H9 (cell line): ENCODE data around the gene PTPRR. TPM values are rescaled to one million over a fixed set of nuclear protein-coding genes. Genes with fewer than 3 reads are reported as not detected.

Source experiments
- DNase-seq: peaks from one replicate; pipeline ENCODE4 v3.0.0-alpha.2; 2017
- H2AFZ ChIP-seq: one replicate; pipeline ENCODE4 v1.6.1; 2013; ENCODE audit warnings: mild to moderate bottlenecking, low read length, control low read depth, moderate library complexity
- H2AK5ac ChIP-seq: 2 replicates; pipeline ENCODE4 v1.6.1; 2013; ENCODE audit warnings: low read length, control low read depth, mixed read lengths; ENCODE audit not compliant: insufficient read length
- H2BK120ac ChIP-seq: one replicate; pipeline ENCODE4 v1.6.1; 2013; ENCODE audit warnings: low read depth, mild to moderate bottlenecking, low read length, control low read depth, inconsistent platforms; ENCODE audit not compliant: poor library complexity, severe bottlenecking
- H2BK12ac ChIP-seq: 2 replicates; pipeline ENCODE4 v1.6.1; 2013; ENCODE audit warnings: low read length, control low read depth, mixed read lengths, low read depth; ENCODE audit not compliant: insufficient read length
- H2BK15ac ChIP-seq: 2 replicates; pipeline ENCODE4 v1.6.1; 2013; ENCODE audit warnings: low read depth, low read length, control low read depth
- H2BK20ac ChIP-seq: one replicate; pipeline ENCODE4 v1.6.1; 2013; ENCODE audit warnings: low read depth, mild to moderate bottlenecking, low read length, control low read depth, inconsistent platforms; ENCODE audit not compliant: poor library complexity, severe bottlenecking
- H2BK5ac ChIP-seq: 2 replicates; pipeline ENCODE4 v1.6.1; 2013; ENCODE audit warnings: low read length, control low read depth, mixed read lengths; ENCODE audit not compliant: insufficient read length
- H3K14ac ChIP-seq: 2 replicates; pipeline ENCODE4 v1.6.1; 2013; ENCODE audit warnings: low read length, control low read depth; ENCODE audit not compliant: insufficient read depth
- H3K18ac ChIP-seq: 2 replicates; pipeline ENCODE4 v1.6.1; 2013; ENCODE audit warnings: low read depth, mild to moderate bottlenecking, mixed read lengths, low read length, control low read depth; ENCODE audit not compliant: insufficient read length
- H3K23ac ChIP-seq: 2 replicates; pipeline ENCODE4 v1.6.1; 2013; ENCODE audit warnings: low read length, control low read depth, mixed read lengths, low read depth; ENCODE audit not compliant: insufficient read length
- H3K23me2 ChIP-seq: 2 replicates; pipeline ENCODE4 v1.6.1; 2013; ENCODE audit warnings: low read depth, mild to moderate bottlenecking, mixed read lengths, low read length, control low read depth; ENCODE audit not compliant: insufficient read length, poor library complexity, severe bottlenecking
- H3K27ac ChIP-seq: 2 replicates; pipeline ENCODE4 v1.5.1; 2013; ENCODE audit warnings: low read length, control low read depth, mixed read lengths, low read depth; ENCODE audit not compliant: insufficient read length
- H3K27me3 ChIP-seq: 2 replicates; pipeline ENCODE4 v1.6.1; 2013; ENCODE audit warnings: low read length, control low read depth, inconsistent platforms; ENCODE audit not compliant: insufficient read depth
- H3K4ac ChIP-seq: 2 replicates; pipeline ENCODE4 v1.6.1; 2013; ENCODE audit warnings: low read depth, mild to moderate bottlenecking, control low read depth, inconsistent platforms, low read length, moderate library complexity
- H3K4me1 ChIP-seq: 2 replicates; pipeline ENCODE4 v1.6.1; 2013; ENCODE audit warnings: low read length, control low read depth, inconsistent platforms; ENCODE audit not compliant: insufficient read depth
- H3K4me2 ChIP-seq: 2 replicates; pipeline ENCODE4 v1.6.1; 2013; ENCODE audit warnings: low read length, control low read depth, mixed read lengths; ENCODE audit not compliant: insufficient read length, insufficient read depth
- H3K56ac ChIP-seq: 2 replicates; pipeline ENCODE4 v1.6.1; 2013; ENCODE audit warnings: low read depth, mild to moderate bottlenecking, mixed read lengths, low read length, control low read depth; ENCODE audit not compliant: insufficient read length
- H3K79me1 ChIP-seq: 2 replicates; pipeline ENCODE4 v1.6.1; 2013; ENCODE audit warnings: low read depth, mild to moderate bottlenecking, moderate library complexity, low read length, control low read depth, inconsistent platforms; ENCODE audit not compliant: insufficient read depth, poor library complexity, severe bottlenecking
- H3K79me2 ChIP-seq: 2 replicates; pipeline ENCODE4 v1.6.1; 2013; ENCODE audit warnings: low read length, control low read depth, inconsistent platforms; ENCODE audit not compliant: insufficient read depth
- H3K9ac ChIP-seq: 2 replicates; pipeline ENCODE4 v1.6.1; 2013; ENCODE audit warnings: low read length, control low read depth, mixed read lengths; ENCODE audit not compliant: insufficient read length; ENCODE audit errors: extremely low read depth
- H3K9me3 ChIP-seq: one replicate; pipeline ENCODE4 v1.6.1; 2013; ENCODE audit warnings: low read depth, low read length, inconsistent platforms; ENCODE audit not compliant: control insufficient read depth
- H3T11ph ChIP-seq: one replicate; pipeline ENCODE4 v1.6.1; 2013; ENCODE audit warnings: mild to moderate bottlenecking, low read length, control low read depth, inconsistent platforms
- H4K20me1 ChIP-seq: one replicate; pipeline ENCODE4 v1.6.1; 2013; ENCODE audit not compliant: control insufficient read depth, insufficient read length, insufficient read depth
- H4K5ac ChIP-seq: 2 replicates; pipeline ENCODE4 v1.6.1; 2013; ENCODE audit warnings: low read depth, mild to moderate bottlenecking, mixed read lengths, low read length, control low read depth; ENCODE audit not compliant: insufficient read length
- H4K8ac ChIP-seq: replicated peaks from 2 replicates; pipeline ENCODE4 v1.6.1; 2013; ENCODE audit warnings: low read length, control low read depth, mixed read lengths, low read depth; ENCODE audit not compliant: insufficient read length
- H4K91ac ChIP-seq: 2 replicates; pipeline ENCODE4 v1.6.1; 2013; ENCODE audit warnings: low read depth, mild to moderate bottlenecking, moderate library complexity, mixed read lengths, low read length, control low read depth; ENCODE audit not compliant: insufficient read length
- H3K27ac Mint-ChIP-seq, 3 experiments: 2 replicates in 2 of 3; 3 replicates in 1 of 3; pipeline ENCODE4 v1.8.0; 2020 to 2021; ENCODE audit warnings: mixed read lengths in 3 of 3, mild to moderate bottlenecking in 1 of 3, moderate library complexity in 1 of 3
- H3K27me3 Mint-ChIP-seq: 2 replicates; pipeline ENCODE4 v1.8.0; 2021; ENCODE audit warnings: low read depth, mild to moderate bottlenecking, moderate library complexity, mixed read lengths
- H3K36me3 Mint-ChIP-seq, 3 experiments: 2 replicates in 2 of 3; 3 replicates in 1 of 3; pipeline ENCODE4 v1.8.0; 2020 to 2021; ENCODE audit warnings: low read depth in 3 of 3, mixed read lengths in 3 of 3; ENCODE audit not compliant: insufficient read depth in 1 of 3
- H3K4me1 Mint-ChIP-seq, 2 experiments: 2 replicates each; pipeline ENCODE4 v1.8.0; 2020; ENCODE audit warnings: mixed read lengths in 2 of 2
- H3K4me3 Mint-ChIP-seq, 2 experiments: 2 replicates in 1 of 2; 3 replicates in 1 of 2; pipeline ENCODE4 v1.8.0; 2020 to 2021; ENCODE audit warnings: mild to moderate bottlenecking in 2 of 2, mixed read lengths in 2 of 2, moderate library complexity in 1 of 2
- H3K9me3 Mint-ChIP-seq, 2 experiments: 2 replicates in 1 of 2; 3 replicates in 1 of 2; pipeline ENCODE4 v1.8.0; 2020; ENCODE audit warnings: mild to moderate bottlenecking in 2 of 2, mixed read lengths in 2 of 2, moderate library complexity in 1 of 2
- WGBS: extraction: QIAGEN DNeasy Blood & Tissue Kit; methylation state at CpG from one replicate; pipeline ENCODE4 v1.1.7; 2013; ENCODE audit warnings: missing lambda C conversion rate, low lambda C conversion rate, mixed read lengths; ENCODE audit not compliant: insufficient read length; ENCODE audit errors: extremely low coverage; 5-methylcytosine and 5-hydroxymethylcytosine counted together
- total RNA-seq: library from RNA; stranded (reverse); gene quantifications from 2 replicates; pipeline ENCODE4 v1.2.1, GENCODE V29; 2021
- TF ChIP-seq, protein P1 (sequence below): fragments of 200-600 bp; sonication (generic); conservative IDR thresholded peaks from 3 replicates; pipeline ENCODE4 v1.8.0; 2021; ENCODE audit warnings: antibody characterized with exemption, mild to moderate bottlenecking

Gene PTPRR
- total RNA-seq, 1 experiment from 2014 or later: 0.22 TPM

DNA sequence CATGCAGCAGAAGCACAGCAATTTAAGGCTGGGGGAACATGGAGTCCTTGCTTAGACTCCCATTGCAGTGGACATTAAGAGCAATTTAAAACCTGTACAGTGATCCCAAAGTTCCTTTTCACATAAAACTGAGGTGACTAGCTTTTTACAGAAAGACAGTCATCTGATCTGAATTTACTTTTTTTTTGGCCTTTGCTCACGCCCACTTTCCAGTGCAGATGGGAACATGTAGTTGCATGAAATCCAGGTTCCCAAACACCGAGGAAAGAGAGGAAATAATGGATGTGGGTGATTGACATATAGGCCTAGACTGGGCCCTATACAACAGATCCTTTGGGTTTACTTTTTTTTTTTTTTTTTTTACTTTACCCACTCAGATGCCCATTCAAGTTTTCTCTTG lies 156.9 kb downstream of the PTPRR start:
- peaks cover 6 to 38% (median 20%) of the 10 kb centered on the region in 3 experiments; a peak in 6 of 7 replicates for H3K36me3 Mint-ChIP-seq
- Histone ChIP-seq H3K9ac (no peak overlapping the region), H4K20me1 (no peaks in the 10 kb centered on the region), H2BK120ac (no peak overlapping the region), H3K23ac (no peak overlapping the region), H2AFZ (no peak overlapping the region), H2BK12ac (no peak overlapping the region), H3K27ac (no peak overlapping the region), H2BK5ac (no peak overlapping the region), H3T11ph (no peak overlapping the region), H3K9me3 (no peaks in the 10 kb centered on the region), H3K79me2 (no peaks in the 10 kb centered on the region), H4K8ac (no peak overlapping the region), H3K27me3 (no peaks in the 10 kb centered on the region), H4K91ac (no peak overlapping the region), H3K4me1 (no peaks in the 10 kb centered on the region), H3K14ac (no peak overlapping the region), H4K5ac (no peak overlapping the region), H3K18ac (no peak overlapping the region), H3K23me2 (no peaks in the 10 kb centered on the region), H2AK5ac (no peak overlapping the region), H3K79me1 (no peaks in the 10 kb centered on the region), H3K56ac (no peak overlapping the region), H3K4ac (no peak overlapping the region), H2BK15ac (no peak overlapping the region), H3K4me2 (no peak overlapping the region), H2BK20ac (no peak overlapping the region)
- H3K27me3 Mint-ChIP-seq: no peaks in the 10 kb centered on the region; the same call in 1 of the 2 replicates
- DNase-seq: no peak
- TF ChIP-seq, protein P1, sequence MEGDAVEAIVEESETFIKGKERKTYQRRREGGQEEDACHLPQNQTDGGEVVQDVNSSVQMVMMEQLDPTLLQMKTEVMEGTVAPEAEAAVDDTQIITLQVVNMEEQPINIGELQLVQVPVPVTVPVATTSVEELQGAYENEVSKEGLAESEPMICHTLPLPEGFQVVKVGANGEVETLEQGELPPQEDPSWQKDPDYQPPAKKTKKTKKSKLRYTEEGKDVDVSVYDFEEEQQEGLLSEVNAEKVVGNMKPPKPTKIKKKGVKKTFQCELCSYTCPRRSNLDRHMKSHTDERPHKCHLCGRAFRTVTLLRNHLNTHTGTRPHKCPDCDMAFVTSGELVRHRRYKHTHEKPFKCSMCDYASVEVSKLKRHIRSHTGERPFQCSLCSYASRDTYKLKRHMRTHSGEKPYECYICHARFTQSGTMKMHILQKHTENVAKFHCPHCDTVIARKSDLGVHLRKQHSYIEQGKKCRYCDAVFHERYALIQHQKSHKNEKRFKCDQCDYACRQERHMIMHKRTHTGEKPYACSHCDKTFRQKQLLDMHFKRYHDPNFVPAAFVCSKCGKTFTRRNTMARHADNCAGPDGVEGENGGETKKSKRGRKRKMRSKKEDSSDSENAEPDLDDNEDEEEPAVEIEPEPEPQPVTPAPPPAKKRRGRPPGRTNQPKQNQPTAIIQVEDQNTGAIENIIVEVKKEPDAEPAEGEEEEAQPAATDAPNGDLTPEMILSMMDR: no peak
- whole genome bisulfite sequencing: no CpG with 5 or more reads among the region's 2 CpGs
- H3K4me1 Mint-ChIP-seq: peaks cover 7 to 9% of the 10 kb centered on the region in 2 experiments
- H3K4me3 Mint-ChIP-seq: no peak overlapping the region
- H3K27ac Mint-ChIP-seq: no peak overlapping the region
- peaks cover 33 to 36% of the 10 kb centered on the region in 2 experiments for H3K9me3 Mint-ChIP-seq
